ENCODE data around the gene SAP30L. TPM values are rescaled to one million over a fixed set of nuclear protein-coding genes. Genes with fewer than 3 reads are reported as not detected.

SAP30L gene
- total and polyA plus RNA-seq, 2 of the 4 experiments (the other 2 are of a cell fraction) = 9.7 to 17.6 TPM

DNA sequence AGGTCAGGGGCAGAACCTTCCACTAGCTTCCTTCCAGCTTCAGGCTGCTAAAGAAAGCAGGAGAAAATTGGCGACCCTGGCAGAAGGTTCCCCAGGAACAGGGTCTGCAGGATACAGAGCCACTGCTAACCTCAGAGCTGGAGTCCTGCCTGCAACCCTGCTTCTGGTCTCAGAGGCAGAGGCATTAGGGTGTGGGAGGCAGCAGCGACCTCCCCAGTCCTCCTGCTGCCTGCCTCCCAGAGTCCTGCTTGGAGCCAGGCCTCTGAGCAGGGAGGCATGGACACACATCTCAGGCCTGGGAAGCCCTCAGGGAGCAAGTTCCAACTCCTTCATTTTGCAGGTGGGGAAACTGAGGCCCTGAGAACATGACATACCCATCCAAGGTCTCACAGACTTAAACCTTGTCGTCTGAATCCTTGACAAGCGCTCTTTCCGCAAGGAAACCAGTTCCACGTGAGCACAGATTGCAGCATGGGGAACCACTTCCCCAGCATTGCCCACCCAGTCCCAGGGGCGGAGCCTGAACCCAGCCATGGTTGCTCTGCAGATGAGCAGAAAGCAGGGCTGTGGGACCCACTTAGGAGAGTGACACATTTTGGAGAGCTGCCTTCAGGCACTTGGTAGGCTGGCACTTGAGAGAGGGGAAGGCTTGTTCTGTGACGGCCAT, 60.4 kb downstream of the SAP30L start:
- Histone ChIP-seq H2BK120ac (ENCODE audit: low read depth, low read length) (no peak overlapping the region), H3K36me3 (ENCODE audit: control insufficient read depth, insufficient read depth, low read length) (no peaks in the 10 kb centered on the region), H3K79me1 (ENCODE audit: low read depth in 1 of 2, low read length in 2 of 2) (no peaks in the 10 kb centered on the region), H2AK5ac (ENCODE audit: low read depth, low read length) (no peak overlapping the region), H2AFZ (replicated peaks; ENCODE audit: low read length, poor library complexity) (no peak overlapping the region), H3K9me1 (ENCODE audit: insufficient read depth, low read length) (no peaks in the 10 kb centered on the region), H3K9me3 (ENCODE audit: control insufficient read depth, insufficient read depth, low read length) (no peaks in the 10 kb centered on the region), H3K27me3 (ENCODE audit: control insufficient read depth, insufficient read depth, low read length) (peaks cover 54% of the 10 kb centered on the region), H4K20me1 (ENCODE audit: insufficient read depth, low read length) (no peaks in the 10 kb centered on the region), H3K23ac (ENCODE audit: low read depth, low read length) (no peak overlapping the region), H4K91ac (ENCODE audit: insufficient read depth, low read depth, low read length) (no peak overlapping the region), H3K4me2 (ENCODE audit: low read depth, low read length) (no peak overlapping the region), H3K4me1 (ENCODE audit: control insufficient read depth, insufficient read depth, low read length) (no peaks in the 10 kb centered on the region), H2BK15ac (ENCODE audit: low read depth, low read length) (no peak overlapping the region), H3K4me3 (ENCODE audit: insufficient read depth, low read depth, low read length) (no peak overlapping the region), H3K4ac (ENCODE audit: low read depth, low read length) (no peak overlapping the region), H3K56ac (ENCODE audit: extremely low read depth, insufficient read depth, low read length) (no peak overlapping the region), H3K27ac (ENCODE audit: insufficient read depth, low read length) (no peak overlapping the region), H3K18ac (ENCODE audit: low read depth, low read length) (no peak overlapping the region), H2BK5ac (ENCODE audit: low read depth, low read length, poor library complexity, severe bottlenecking) (no peak overlapping the region), H3K9ac (ENCODE audit: low read depth, low read length) (no peak overlapping the region), H2BK20ac (ENCODE audit: low read depth, low read length) (no peak overlapping the region), H4K5ac (ENCODE audit: low read depth, low read length) (no peak overlapping the region), H2AK9ac (replicated peaks; ENCODE audit: low read depth, low read length, poor library complexity) (no peak overlapping the region), H3K14ac (replicated peaks; ENCODE audit: low read depth, low read length) (no peak overlapping the region), H4K8ac (ENCODE audit: low read depth in 2 of 2, low read length in 2 of 2) (no peak overlapping the region)
- DNase-seq (no peak), ATAC-seq (ENCODE audit: low read depth) (no peak)
- TF ChIP-seq MXI1 (IDR thresholded peaks at IDR 0.05; ENCODE audit: borderline replicate concordance, low read depth, low read length) (no peak), CHD1 (IDR thresholded peaks at IDR 0.05; ENCODE audit: low read depth, low read length) (no peak), USF2 (IDR thresholded peaks at IDR 0.05; ENCODE audit: low read depth, low read length) (no peak), SMC3 (IDR thresholded peaks at IDR 0.05; ENCODE audit: low read depth, low read length) (no peak), FOS (IDR thresholded peaks at IDR 0.05; ENCODE audit: low read depth, low read length) (no peak), MAFK (IDR thresholded peaks at IDR 0.05; ENCODE audit: low read depth, low read length) (no peak), BHLHE40 (IDR thresholded peaks at IDR 0.05; ENCODE audit: low read depth, low read length) (no peak)
- dilution Hi-C loops (cut with HindIII; ENCODE audit: low sequenced_read_pairs, unreplicated experiment) = no loop called here
- WGBS, 2 experiments (ENCODE audit: extremely low coverage in 2 of 2, insufficient read length in 1 of 2) = 65% methylated on average over 4 of the region's 8 CpGs; no CpG with 5 or more reads in 1 of the 2 experiments
- ChIA-PET POLR2A (ENCODE audit: unreplicated experiment) (no interaction called here), CTCF (interaction anchor here (1.0 kb wide), 1 partner anchor 14 kb away, joined by 3 read pairs; no protein-coding TSS in a partner anchor)
- BruUV-seq (replicated peaks) = no TSS peak
- in situ Hi-C loops (cut with MboI; ENCODE audit: low sequenced_read_pairs) = no loop called here
- intact Hi-C loops (cut with micrococcal nuclease) = no loop called here

Data from IMR-90 (cell line).